ENCODE data around the gene PPP2R1A. TPM values are rescaled to one million over a fixed set of nuclear protein-coding genes. Genes with fewer than 3 reads are reported as not detected.
"Not testable (repeated sequence)": the region's sequence is repeated elsewhere in the genome, so short reads cannot be mapped to it uniquely, and the experiment has no call there.

Gene PPP2R1A
- total RNA-seq, 1 donor from 2014 or later, result 95.0 TPM

DNA sequence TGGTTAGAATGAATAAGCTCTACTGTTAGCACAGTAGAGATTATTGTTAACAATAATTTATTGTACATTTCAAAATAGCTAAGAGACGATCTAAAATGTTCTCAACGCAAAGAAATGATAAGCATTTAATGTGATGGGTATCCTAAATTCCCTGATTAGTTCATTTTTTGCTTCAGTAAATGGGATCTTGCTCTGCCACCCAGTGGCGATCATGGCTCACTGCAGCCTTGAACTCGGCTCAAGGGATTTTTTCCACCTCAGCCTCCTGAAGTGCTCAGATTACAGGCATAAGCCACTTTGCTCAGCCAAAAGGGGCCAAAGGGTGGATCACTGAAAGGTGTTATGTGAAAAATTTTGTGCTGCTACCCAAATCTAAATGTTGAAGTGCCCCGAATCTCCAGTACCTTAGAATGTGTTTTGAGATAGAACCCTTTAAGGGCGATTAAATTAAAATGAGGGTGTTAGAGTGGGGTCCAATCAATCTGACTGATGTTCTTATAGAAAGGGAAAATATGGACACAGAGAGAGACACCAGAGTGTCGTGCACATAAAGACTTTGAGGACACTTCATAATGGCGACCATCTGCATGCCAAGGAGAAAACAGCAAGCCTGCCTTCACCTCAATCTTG lies 48.0 kb downstream of the PPP2R1A start:
- DNase-seq (ENCODE audit: low read depth in 2 of 2), result peak; percentile 46 to 65

- DNase-seq (ENCODE audit: low read depth in 2 of 2), result no peak
Observed at GRCh38 chr19:52244021-52244420, 54.2 kb downstream of the PPP2R1A start.

DNA sequence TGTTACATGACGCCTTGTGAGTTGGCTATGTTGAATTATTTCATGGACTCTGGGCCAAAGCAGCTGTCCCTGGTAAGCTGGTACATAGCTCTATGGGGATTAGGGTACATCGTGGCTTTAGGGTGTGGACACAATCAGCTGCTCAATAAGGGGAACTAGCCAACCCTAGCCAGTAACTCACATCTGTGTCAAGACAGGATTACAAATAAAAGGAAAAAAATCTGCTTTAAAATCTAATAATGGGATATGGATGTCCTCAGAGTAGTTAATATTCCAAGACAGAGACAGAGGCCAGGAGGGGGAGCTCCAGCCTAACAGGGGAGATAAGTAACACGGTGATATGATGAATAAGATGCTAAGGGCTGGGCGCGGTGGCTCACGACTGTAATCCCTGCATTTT lies 58.4 kb downstream of the PPP2R1A start:
- peak; percentile 17 to 69 for DNase-seq (ENCODE audit: low read depth in 2 of 2)

GRCh38 chr19:52258426-52258825 lies 68.6 kb downstream of the PPP2R1A start:
- no peak for DNase-seq (ENCODE audit: low read depth in 2 of 2)

GRCh38 chr19:52265556-52265955 lies 75.7 kb downstream of the PPP2R1A start:
- DNase-seq (ENCODE audit: low read depth in 2 of 2), result not testable (repeated sequence)

GRCh38 chr19:52269338-52270261 lies 79.7 kb downstream of the PPP2R1A start, which contains the start of gene ZNF766:
ZNF766 (plus strand) TSS chr19:52269587; CDS start chr19:52269614, 27 bp downstream.
- DNase-seq (ENCODE audit: low read depth in 2 of 2), result peak; percentile 88 to 97

GRCh38 chr19:52270266-52270885 lies 80.5 kb downstream of the PPP2R1A start:
- peak in 1 of 2 donors; percentile 22 for DNase-seq (ENCODE audit: low read depth in 2 of 2)

- DNase-seq (ENCODE audit: low read depth in 2 of 2), result no peak
Observed at GRCh38 chr19:52273301-52273700, 83.4 kb downstream of the PPP2R1A start.

GRCh38 chr19:52274191-52274590 lies 84.3 kb downstream of the PPP2R1A start:
- no peak for DNase-seq (ENCODE audit: low read depth in 2 of 2)

DNA sequence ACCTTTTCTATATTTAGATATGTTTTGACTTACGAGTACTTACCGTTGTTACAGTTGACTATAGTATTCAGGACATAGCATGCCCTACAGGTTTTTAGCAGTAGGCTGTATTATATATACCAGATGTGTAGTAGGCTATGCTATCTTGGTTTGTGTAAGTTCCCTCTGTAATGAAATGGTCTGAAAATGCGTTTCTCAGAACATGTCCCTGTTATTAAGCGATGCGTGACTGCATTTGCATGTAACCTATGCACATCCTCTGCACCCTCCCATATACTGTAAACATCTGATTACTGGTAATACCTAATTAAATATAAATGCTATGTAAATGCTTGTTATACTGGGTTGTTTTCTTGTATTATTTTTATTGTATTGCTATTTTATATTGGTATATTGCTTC lies 86.1 kb downstream of the PPP2R1A start:
- DNase-seq (ENCODE audit: low read depth in 2 of 2), result no peak

- DNase-seq (ENCODE audit: low read depth in 2 of 2), result no peak
Observed at GRCh38 chr19:52277471-52277870, 87.6 kb downstream of the PPP2R1A start.

Other genes with a start within 250 kb of the PPP2R1A start
- 7.1 and 8.5 TPM in 2 replicates for gene ZNF350, start 203.2 kb upstream of the PPP2R1A start, total RNA-seq
- 5.4 and 9.5 TPM in 2 replicates for gene ZNF615, start 181.8 kb upstream of the PPP2R1A start, total RNA-seq
- 8.3 and 9.4 TPM in 2 replicates for gene ZNF614, start 161.7 kb upstream of the PPP2R1A start, total RNA-seq
- 4.5 and 4.9 TPM in 2 replicates for gene ZNF432, start 141.2 kb upstream of the PPP2R1A start, total RNA-seq
- gene ZNF841, start 94.3 kb upstream of the PPP2R1A start, total RNA-seq, result 6.8 and 8.2 TPM in 2 replicates
- 5.4 and 7.7 TPM in 2 replicates for gene ZNF616, start 50.1 kb upstream of the PPP2R1A start, total RNA-seq
- gene ZNF836, start 18.4 kb upstream of the PPP2R1A start, total RNA-seq, result 7.5 and 7.8 TPM in 2 replicates
- 5.4 and 10.4 TPM in 2 replicates for gene ZNF766, start 79.5 kb downstream of the PPP2R1A start, total RNA-seq
- gene ZNF480, start 107.1 kb downstream of the PPP2R1A start, total RNA-seq, result 3.2 and 5.2 TPM in 2 replicates
- gene ZNF610, start 146.2 kb downstream of the PPP2R1A start, total RNA-seq, result 1.7 and 2.0 TPM in 2 replicates
- 18.0 and 19.0 TPM in 2 replicates for gene ZNF880, start 179.9 kb downstream of the PPP2R1A start, total RNA-seq
- gene ZNF528, start 207.8 kb downstream of the PPP2R1A start, total RNA-seq, result 7.3 and 9.1 TPM in 2 replicates
- gene ZNF534, start 239.1 kb downstream of the PPP2R1A start, total RNA-seq, result not detected in 2 replicates

Measured in dermis microvascular lymphatic vessel endothelial cell (primary cell).